Measurements from ENCODE around the gene FAH. TPM values are rescaled to one million over a fixed set of nuclear protein-coding genes. Genes with fewer than 3 reads are reported as not detected.

Gene FAH
- polyA plus RNA-seq, 10 donors: 8.7 to 15.4 (median 12.0) TPM

DNA sequence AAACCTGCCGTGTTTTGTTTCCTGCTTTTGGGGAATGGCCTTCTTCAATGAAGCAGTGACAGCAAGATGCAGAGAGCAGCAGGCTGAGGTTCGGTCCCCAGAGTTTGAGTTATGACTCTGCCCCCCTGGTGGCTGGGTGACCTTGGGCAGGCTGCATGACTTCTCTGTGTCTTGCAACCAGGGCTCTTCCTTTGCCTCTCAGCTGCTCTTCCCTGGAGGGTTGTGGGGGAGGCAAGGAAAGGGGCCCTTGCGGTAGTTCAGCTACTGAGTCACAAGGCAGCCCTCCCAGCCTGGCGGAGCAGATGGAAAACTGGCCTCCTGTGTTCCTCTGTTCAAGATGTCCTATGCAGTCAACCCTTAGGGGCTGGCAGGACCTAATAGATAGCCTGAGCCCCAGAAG is 82.1 kb downstream of the FAH start:
- DNase-seq: no peak

Other genes starting within 250 kb of the FAH start
- gene BCL2A1, start 181.8 kb upstream of the FAH start, polyA plus RNA-seq (ENCODE audit: insufficient read length in 10 of 10): 1 to 10 TPM in 1 of 10 donors, under 1 TPM in 6, not detected in 3; 0.42 to 1.3 (median 0.59) TPM
- gene ZFAND6, start 93.3 kb upstream of the FAH start, polyA plus RNA-seq (ENCODE audit: insufficient read length in 10 of 10): 100 to 1,000 TPM in 7 of 10 donors, 10 to 100 TPM in 3; 88.5 to 118 (median 108) TPM
- 1 to 10 TPM in 6 of 10 donors, under 1 TPM in 4; 0.74 to 2.0 (median 1.1) TPM for gene CTXND1, start 99.2 kb downstream of the FAH start, polyA plus RNA-seq (ENCODE audit: insufficient read length in 10 of 10)

Measured in muscle of back (tissue), 11 donors.